CD8-positive, alpha-beta memory T cell (primary cell): ENCODE data around the gene MYL10. TPM values are rescaled to one million over a fixed set of nuclear protein-coding genes. Genes with fewer than 3 reads are reported as not detected.

Experiments
- CTCF ChIA-PET: fragments of 350-600 bp; sonication (Branson Sonifier 250); formaldehyde crosslinking; loops from one replicate; lab custom pipeline; 2021; ENCODE audit warnings: antibody characterized with exemption; lab: Charles Lee
- POLR2A ChIA-PET: fragments of 350-600 bp; sonication (Branson Sonifier 250); formaldehyde crosslinking; loops from one replicate; lab custom pipeline; 2021; ENCODE audit warnings: antibody characterized with exemption; lab: Charles Lee
- DNase-seq, 5 donors: peaks; one replicate each; pipeline versions ENCODE4 v3.0.0 to v3.0.0-alpha.2; 2020 to 2022; ENCODE audit warnings: mixed read lengths in 1 of 5
- H3K27ac ChIP-seq: one replicate; pipeline ENCODE4 v1.7.0; 2013; ENCODE audit warnings: low read depth, mild to moderate bottlenecking, low read length, moderate library complexity
- H3K27me3 ChIP-seq: 2 replicates; pipeline ENCODE4 v1.7.0; 2013; ENCODE audit warnings: low read length, mild to moderate bottlenecking; ENCODE audit not compliant: insufficient read depth, poor library complexity, severe bottlenecking
- H3K36me3 ChIP-seq: 2 replicates; pipeline ENCODE4 v1.7.0; 2013; ENCODE audit warnings: mild to moderate bottlenecking, low read length, moderate library complexity; ENCODE audit not compliant: insufficient read depth
- H3K4me1 ChIP-seq: 2 replicates; pipeline ENCODE4 v1.7.0; 2013; ENCODE audit warnings: mild to moderate bottlenecking, low read length, moderate library complexity; ENCODE audit not compliant: insufficient read depth
- H3K4me3 ChIP-seq: 2 replicates; pipeline ENCODE4 v1.7.0; 2013; ENCODE audit warnings: mild to moderate bottlenecking, low read length
- H3K9me3 ChIP-seq: 2 replicates; pipeline ENCODE4 v1.7.0; 2013; ENCODE audit warnings: mild to moderate bottlenecking, low read length
- H3K27ac Mint-ChIP-seq, 8 donors: one replicate each; pipeline ENCODE4 v1.8.0; 2020 to 2021; ENCODE audit warnings: mixed read lengths in 8 of 8, mild to moderate bottlenecking in 6 of 8, inconsistent platforms in 3 of 8, moderate library complexity in 3 of 8
- H3K27me3 Mint-ChIP-seq, 2 donors: one replicate each; pipeline ENCODE4 v1.8.0; 2020 to 2021; ENCODE audit warnings: mixed read lengths in 2 of 2, mild to moderate bottlenecking in 1 of 2, moderate library complexity in 1 of 2
- H3K36me3 Mint-ChIP-seq, 3 donors: one replicate each; pipeline ENCODE4 v1.8.0; 2020 to 2021; ENCODE audit warnings: mixed read lengths in 3 of 3, inconsistent platforms in 1 of 3, mild to moderate bottlenecking in 1 of 3
- H3K4me1 Mint-ChIP-seq, 3 donors: one replicate each; pipeline ENCODE4 v1.8.0; 2020 to 2021; ENCODE audit warnings: mixed read lengths in 3 of 3, inconsistent platforms in 1 of 3, mild to moderate bottlenecking in 1 of 3
- H3K4me3 Mint-ChIP-seq, 7 donors: one replicate each; pipeline ENCODE4 v1.8.0; 2020 to 2021; ENCODE audit warnings: mixed read lengths in 7 of 7, mild to moderate bottlenecking in 6 of 7, moderate library complexity in 4 of 7, inconsistent platforms in 2 of 7
- H3K9me3 Mint-ChIP-seq, 5 donors: one replicate each; pipeline ENCODE4 v1.8.0; 2020 to 2022; ENCODE audit warnings: mixed read lengths in 5 of 5, mild to moderate bottlenecking in 3 of 5, moderate library complexity in 2 of 5, inconsistent platforms in 1 of 5
- polyA plus RNA-seq: library from polyadenylated mRNA; unstranded; fragments of 300-500 nt; fragmentation: Illumina TruSeq; gene quantifications from one replicate; pipeline ENCODE4 v1.2.3, GENCODE V29; 2021
- total RNA-seq, 2 experiments: library from RNA; stranded (reverse); gene quantifications; one replicate each; pipeline ENCODE4 v1.2.3, GENCODE V29; 2021

The MYL10 gene
- total and polyA plus RNA-seq, 3 experiments from 2014 or later = not detected

- no peaks in the 10 kb centered on the region for H3K36me3 ChIP-seq
- H3K27me3 ChIP-seq = no peaks in the 10 kb centered on the region
- Mint-ChIP-seq H3K4me1 (no peaks in the 10 kb centered on the region), H3K27ac (no peak overlapping the region), H3K27me3 (peaks cover 2 to 11% of the 10 kb centered on the region in 2 donors), H3K4me3 (no peak overlapping the region), H3K9me3 (peaks cover 0 to 8% (median 1%) of the 10 kb centered on the region in 5 donors), H3K36me3 (peaks cover 0 to 6% (median 0%) of the 10 kb centered on the region in 3 donors)
- CTCF ChIA-PET = no interaction called here
- H3K27ac ChIP-seq = no peak overlapping the region
- peak in 1 of 5 donors; percentile 15 for DNase-seq
- no peaks in the 10 kb centered on the region for H3K4me1 ChIP-seq
- no peaks in the 10 kb centered on the region for H3K9me3 ChIP-seq
- POLR2A ChIA-PET = no interaction called here
- no peak overlapping the region for H3K4me3 ChIP-seq
Observed at GRCh38 chr7:101632641-101633040, 3.5 kb upstream of the MYL10 start.

- Histone ChIP-seq H3K27me3 (no peaks in the 10 kb centered on the region), H3K9me3 (no peaks in the 10 kb centered on the region), H3K27ac (no peak overlapping the region), H3K4me1 (no peaks in the 10 kb centered on the region), H3K4me3 (no peak overlapping the region), H3K36me3 (no peaks in the 10 kb centered on the region)
- POLR2A ChIA-PET = no interaction called here
- Mint-ChIP-seq H3K27me3 (peaks cover 2 to 7% of the 10 kb centered on the region in 2 donors), H3K9me3 (peaks cover 0 to 8% (median 1%) of the 10 kb centered on the region in 5 donors), H3K36me3 (peaks cover 0 to 6% (median 0%) of the 10 kb centered on the region in 3 donors), H3K4me3 (no peak overlapping the region), H3K4me1 (no peaks in the 10 kb centered on the region), H3K27ac (peak overlapping the region in 1 of 8 donors; percentile 6)
- peak in 1 of 5 donors; percentile 26 for DNase-seq
- CTCF ChIA-PET = no interaction called here
Observed at GRCh38 chr7:101631224-101631714, 2.2 kb upstream of the MYL10 start.

GRCh38 chr7:101630591-101630990 lies 1.5 kb upstream of the MYL10 start:
- POLR2A ChIA-PET = no interaction called here
- H3K27me3 ChIP-seq = no peaks in the 10 kb centered on the region
- H3K4me3 ChIP-seq = no peak overlapping the region
- no peaks in the 10 kb centered on the region for H3K36me3 ChIP-seq
- no peaks in the 10 kb centered on the region for H3K4me1 ChIP-seq
- Mint-ChIP-seq H3K4me3 (no peak overlapping the region), H3K36me3 (peaks cover 0 to 6% (median 0%) of the 10 kb centered on the region in 3 donors), H3K27me3 (peaks cover 3 to 13% of the 10 kb centered on the region in 2 donors), H3K27ac (no peak overlapping the region), H3K9me3 (peaks cover 0 to 8% (median 1%) of the 10 kb centered on the region in 5 donors), H3K4me1 (peaks cover 0 to 2% (median 0%) of the 10 kb centered on the region in 3 donors)
- CTCF ChIA-PET = no interaction called here
- no peak overlapping the region for H3K27ac ChIP-seq
- peak in 1 of 5 donors; percentile 32 for DNase-seq
- no peaks in the 10 kb centered on the region for H3K9me3 ChIP-seq

GRCh38 chr7:101628522-101628921 lies 574 bp downstream of the MYL10 start:
- ChIA-PET POLR2A (no interaction called here), CTCF (no interaction called here)
- no peak overlapping the region for H3K4me3 Mint-ChIP-seq
- Histone ChIP-seq H3K27me3 (no peaks in the 10 kb centered on the region), H3K36me3 (no peaks in the 10 kb centered on the region), H3K4me1 (no peaks in the 10 kb centered on the region), H3K27ac (no peak overlapping the region), H3K4me3 (no peak overlapping the region), H3K9me3 (no peaks in the 10 kb centered on the region)
- H3K9me3 Mint-ChIP-seq = peaks cover 0 to 8% (median 1%) of the 10 kb centered on the region in 5 donors
- DNase-seq = peak in 1 of 5 donors; percentile 11
- H3K27me3 Mint-ChIP-seq = peaks cover 7 to 18% of the 10 kb centered on the region in 2 donors
- H3K36me3 Mint-ChIP-seq = peaks cover 0 to 6% (median 0%) of the 10 kb centered on the region in 3 donors
- no peak overlapping the region for H3K27ac Mint-ChIP-seq
- peaks cover 0 to 5% (median 0%) of the 10 kb centered on the region in 3 donors for H3K4me1 Mint-ChIP-seq

GRCh38 chr7:101626758-101627157 lies 2.3 kb downstream of the MYL10 start:
- ChIA-PET CTCF (no interaction called here), POLR2A (no interaction called here)
- no peaks in the 10 kb centered on the region for H3K9me3 ChIP-seq
- H3K36me3 ChIP-seq = no peaks in the 10 kb centered on the region
- no peaks in the 10 kb centered on the region for H3K36me3 Mint-ChIP-seq
- no peak overlapping the region for H3K27ac ChIP-seq
- H3K27me3 Mint-ChIP-seq = peaks cover 7 to 23% of the 10 kb centered on the region in 2 donors
- no peaks in the 10 kb centered on the region for H3K27me3 ChIP-seq
- H3K4me1 ChIP-seq = no peaks in the 10 kb centered on the region
- H3K9me3 Mint-ChIP-seq = peaks cover 0 to 1% (median 0%) of the 10 kb centered on the region in 5 donors
- no peak overlapping the region for H3K4me3 ChIP-seq
- peak in 1 of 5 donors; percentile 16 for DNase-seq
- H3K4me1 Mint-ChIP-seq = peaks cover 0 to 5% (median 0%) of the 10 kb centered on the region in 3 donors
- H3K27ac Mint-ChIP-seq = peak overlapping the region in 1 of 8 donors; percentile 70
- no peak overlapping the region for H3K4me3 Mint-ChIP-seq

- DNase-seq = peak in 1 of 5 donors; percentile 32
- Mint-ChIP-seq H3K27ac (no peak overlapping the region), H3K9me3 (peaks cover 0 to 1% (median 0%) of the 10 kb centered on the region in 5 donors), H3K4me3 (no peak overlapping the region), H3K4me1 (peaks cover 0 to 5% (median 0%) of the 10 kb centered on the region in 3 donors), H3K36me3 (no peaks in the 10 kb centered on the region), H3K27me3 (peaks cover 7 to 23% of the 10 kb centered on the region in 2 donors)
- Histone ChIP-seq H3K27ac (no peak overlapping the region), H3K4me1 (no peaks in the 10 kb centered on the region), H3K4me3 (no peak overlapping the region), H3K9me3 (no peaks in the 10 kb centered on the region), H3K27me3 (no peaks in the 10 kb centered on the region), H3K36me3 (no peaks in the 10 kb centered on the region)
- ChIA-PET CTCF (no interaction called here), POLR2A (no interaction called here)
Observed at GRCh38 chr7:101626069-101626671, 2.9 kb downstream of the MYL10 start.

GRCh38 chr7:101625031-101625791 lies 3.9 kb downstream of the MYL10 start:
- Histone ChIP-seq H3K9me3 (no peaks in the 10 kb centered on the region), H3K4me1 (no peaks in the 10 kb centered on the region), H3K27ac (no peak overlapping the region), H3K27me3 (no peaks in the 10 kb centered on the region), H3K36me3 (no peaks in the 10 kb centered on the region), H3K4me3 (no peak overlapping the region)
- Mint-ChIP-seq H3K4me1 (peaks cover 0 to 5% (median 0%) of the 10 kb centered on the region in 3 donors), H3K4me3 (no peak overlapping the region), H3K27me3 (peaks cover 5 to 23% of the 10 kb centered on the region in 2 donors), H3K9me3 (peaks cover 0 to 1% (median 0%) of the 10 kb centered on the region in 5 donors), H3K36me3 (no peaks in the 10 kb centered on the region), H3K27ac (no peak overlapping the region)
- ChIA-PET POLR2A (no interaction called here), CTCF (no interaction called here)
- peak in 1 of 5 donors; percentile 26 for DNase-seq
